Stimulated activated CD4-positive, alpha-beta T cell treated with anti-CD3 and anti-CD28 coated beads, Interleukin-4, amount 100 ng/mL, for 1 hour (primary cell): Measurements from ENCODE around the gene ZNF521.
"Not testable (repeated sequence)": the region's sequence is repeated elsewhere in the genome, so short reads cannot be mapped to it uniquely, and the experiment has no call there.

Experiments
- DNase-seq: peaks from one replicate; pipeline ENCODE4 v3.0.0-alpha.2; 2020

Gene ZNF521

DNA sequence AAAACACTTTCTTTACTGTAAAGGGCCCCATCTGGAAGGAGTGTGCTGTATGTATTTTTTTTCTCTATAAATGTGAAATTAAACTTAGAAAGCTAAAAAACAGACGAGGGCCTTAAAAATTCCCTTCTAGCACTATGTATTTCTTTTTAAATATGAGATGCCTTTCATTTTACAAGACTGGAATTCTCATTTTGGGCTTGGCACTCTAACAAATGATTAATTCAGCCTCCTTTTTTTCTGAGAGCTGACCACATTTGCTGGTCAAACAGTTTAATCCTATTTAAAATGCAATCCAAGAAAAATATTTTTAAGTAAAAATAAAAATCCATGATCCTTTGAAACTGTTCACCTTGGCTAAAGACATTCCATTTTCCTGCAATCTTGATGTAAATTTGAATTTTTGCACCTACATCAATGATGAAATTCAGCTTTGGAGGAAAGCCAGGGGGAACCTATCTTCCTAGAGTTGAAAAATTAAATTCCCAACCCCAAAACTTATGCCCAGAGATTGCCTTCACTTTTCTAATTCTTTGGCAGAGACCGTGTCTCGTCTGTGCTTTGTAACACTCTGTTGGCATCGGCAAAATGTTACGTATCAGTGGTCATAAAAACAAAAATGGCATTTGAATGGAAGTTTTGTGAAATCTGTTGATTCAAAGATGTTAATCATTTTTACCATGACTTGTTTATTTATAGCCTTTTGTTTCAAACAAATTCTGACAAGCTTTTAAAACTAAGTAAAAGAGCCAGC is 284.5 kb downstream of the ZNF521 start:
- no peak for DNase-seq

DNA sequence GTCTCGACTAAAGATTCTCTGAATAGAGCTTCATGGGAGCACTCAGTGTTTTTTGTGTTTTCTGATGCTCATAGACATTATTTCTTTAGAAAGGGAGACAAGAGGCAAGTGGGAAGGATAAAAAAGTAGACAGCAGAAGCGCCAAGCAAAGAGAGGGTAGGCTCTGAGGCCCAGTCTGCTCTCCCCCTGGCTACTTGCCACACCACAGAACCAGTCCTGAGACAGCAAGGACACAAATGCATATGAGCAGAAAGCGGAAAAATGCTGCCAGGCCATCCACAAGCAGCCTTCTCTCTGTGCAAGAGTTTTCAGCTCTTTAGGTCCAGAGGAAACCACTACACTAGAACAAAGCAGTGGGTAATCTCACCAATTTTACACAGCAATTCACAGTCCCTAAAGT is 285.4 kb downstream of the ZNF521 start:
- DNase-seq, result no peak

DNA sequence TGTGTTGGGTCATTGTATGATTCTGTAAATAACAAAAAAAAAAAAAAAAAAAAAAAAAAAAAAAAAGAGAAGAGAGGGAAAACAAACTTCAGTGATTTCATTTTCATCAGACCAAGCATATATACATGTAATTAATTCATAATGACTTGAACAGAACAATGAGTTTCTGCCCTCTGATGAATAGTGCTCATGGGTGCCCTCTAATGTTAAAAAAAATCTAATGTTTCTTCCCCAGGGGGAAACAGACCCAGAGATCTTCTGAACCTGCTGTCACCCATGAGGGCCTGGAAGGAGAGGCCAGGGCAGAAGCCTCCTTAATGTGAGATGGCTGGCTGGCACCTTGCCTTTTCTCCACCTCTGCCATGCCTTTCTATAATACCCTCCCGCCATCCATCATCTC is 289.2 kb downstream of the ZNF521 start:
- DNase-seq, result no peak

DNA sequence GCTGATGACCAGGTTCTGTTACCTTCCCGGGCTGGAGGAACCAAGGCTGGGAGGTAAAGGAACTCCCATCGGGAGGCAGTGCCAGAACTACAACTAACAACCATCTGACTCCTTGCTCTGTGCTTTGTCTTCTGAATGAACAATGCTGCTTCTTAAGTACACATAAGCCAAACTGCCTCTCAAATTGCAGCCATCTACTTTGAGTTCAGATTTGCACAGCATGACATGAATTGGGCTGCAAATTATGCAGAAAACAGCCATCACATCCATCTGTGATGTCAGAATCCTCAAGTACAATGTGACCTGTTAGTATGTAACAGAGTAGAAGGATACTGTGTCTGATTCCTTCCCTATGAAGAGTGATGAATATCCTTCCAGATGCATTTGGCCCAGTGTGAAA is 290.6 kb downstream of the ZNF521 start:
- no peak for DNase-seq

DNA sequence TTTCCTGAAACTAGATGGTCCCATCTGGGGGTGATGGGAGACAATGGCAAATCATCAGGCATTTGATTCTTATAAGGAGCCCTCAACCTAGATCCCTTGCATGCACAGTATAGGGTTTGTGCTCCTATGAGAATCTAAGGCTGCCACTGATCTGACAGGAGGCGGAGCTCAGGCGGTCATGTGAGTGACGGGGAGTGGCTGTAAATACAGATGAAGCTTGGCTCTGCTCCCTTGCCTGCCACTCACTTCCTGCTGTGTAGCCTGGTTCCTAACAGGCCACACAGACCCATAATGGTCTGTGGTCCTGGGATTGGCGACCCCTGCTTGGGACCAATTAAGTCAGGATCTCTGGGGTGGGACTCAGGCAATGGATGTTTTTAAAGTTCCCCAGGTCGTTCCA is 293.4 kb downstream of the ZNF521 start:
- DNase-seq, result no peak

DNA sequence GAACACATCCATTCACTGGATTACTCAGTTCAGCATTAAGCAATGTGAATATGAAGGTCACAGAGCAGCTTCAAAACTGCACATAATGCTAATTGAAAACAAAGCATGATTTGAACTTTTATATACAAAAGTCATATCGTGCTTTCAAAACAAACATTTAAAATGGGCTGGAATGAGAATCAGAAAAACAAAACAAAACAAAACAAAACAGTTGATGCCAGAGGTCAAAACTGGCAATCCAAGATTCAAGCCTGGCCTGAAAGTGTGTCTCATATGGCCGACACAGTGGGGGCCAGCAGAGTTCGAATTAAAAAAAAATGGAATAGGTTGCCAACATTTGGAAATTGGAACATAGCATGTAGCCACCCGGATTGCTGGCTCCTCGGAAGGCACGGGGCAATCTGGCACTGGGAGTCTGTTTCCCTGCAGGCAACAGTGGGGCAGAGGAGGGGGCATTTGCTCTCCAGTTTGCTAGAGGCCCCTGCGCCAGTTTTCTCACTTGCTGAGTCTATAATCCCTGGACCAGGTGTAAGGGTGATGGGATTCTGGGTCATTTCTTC is 294.4 kb downstream of the ZNF521 start:
- no peak for DNase-seq

DNA sequence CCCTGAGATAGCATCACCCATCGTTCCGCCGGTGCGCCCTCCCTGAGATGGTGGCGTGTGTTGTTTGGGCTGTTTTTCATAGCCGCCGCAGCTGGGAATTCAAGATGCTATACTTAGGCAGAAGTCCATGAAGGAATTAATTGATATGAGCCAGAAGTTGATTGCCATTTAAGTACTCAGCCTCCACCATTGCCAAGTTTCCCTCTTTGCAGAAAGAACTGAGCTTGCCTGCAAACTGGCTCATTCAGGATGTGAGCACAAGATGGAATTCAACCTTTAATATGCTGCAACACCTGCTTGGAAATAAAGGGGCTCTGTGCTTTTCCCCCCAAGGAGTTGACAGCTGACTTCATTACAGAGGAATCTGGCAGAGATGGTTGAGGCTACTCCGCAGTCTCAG is 295.5 kb downstream of the ZNF521 start:
- DNase-seq, result no peak

DNA sequence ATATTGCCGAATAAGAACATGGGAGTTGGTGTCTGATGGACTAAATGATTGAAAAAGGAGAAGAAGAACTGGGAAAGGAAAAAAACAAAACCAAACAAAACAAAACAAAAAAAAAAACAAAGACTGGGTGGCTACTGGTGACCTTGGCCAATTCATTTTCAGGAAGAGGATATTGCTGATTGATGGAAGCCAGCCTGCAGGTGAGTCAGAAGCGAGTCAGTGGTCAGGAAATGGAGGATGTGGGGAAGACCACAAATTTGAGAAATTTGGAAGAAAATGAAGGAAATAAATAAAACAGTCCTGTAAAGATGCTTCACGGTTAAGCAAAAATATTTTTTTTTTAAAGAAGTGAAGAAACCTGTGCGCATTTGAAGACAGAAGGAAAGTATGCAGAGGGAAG is 296.9 kb downstream of the ZNF521 start:
- no peak for DNase-seq

DNA sequence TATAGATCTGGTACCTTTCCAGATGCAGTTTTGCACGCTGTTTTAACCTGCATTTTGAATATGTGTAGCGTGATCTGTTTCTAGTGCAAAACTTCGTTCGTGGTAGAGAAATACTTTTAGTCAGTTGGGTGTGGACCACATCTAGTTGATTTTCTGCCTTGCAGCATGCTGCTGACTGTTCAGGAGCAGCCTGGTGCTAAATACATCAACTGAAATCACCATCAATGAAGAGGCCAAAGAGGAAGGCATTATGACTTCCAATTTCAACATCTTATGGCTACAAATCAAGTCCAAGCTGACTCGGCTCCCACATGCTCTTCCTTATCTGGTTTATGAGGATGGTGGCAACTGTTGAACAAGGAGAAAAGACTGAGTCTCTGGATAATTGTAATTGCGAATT is 298.5 kb downstream of the ZNF521 start:
- DNase-seq, result no peak

DNA sequence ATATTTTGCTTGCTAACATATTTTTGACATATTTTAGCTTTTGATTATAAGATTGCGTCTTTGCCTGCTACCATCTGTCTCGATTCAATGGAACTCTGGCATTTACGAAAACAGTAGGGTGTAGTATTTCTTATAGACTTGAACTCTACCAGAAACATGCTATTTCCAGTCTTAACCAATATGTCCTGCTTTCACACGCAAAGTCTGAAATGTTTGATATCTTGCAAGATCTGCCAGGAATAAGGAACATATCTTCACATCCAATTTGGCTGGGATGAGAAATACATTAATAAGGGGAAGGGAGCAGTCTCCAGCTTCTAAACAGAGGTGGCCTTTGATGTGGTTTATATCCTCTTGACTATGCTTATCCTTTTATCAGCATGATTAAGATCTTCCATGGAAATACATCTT is 299.4 kb downstream of the ZNF521 start:
- DNase-seq, result no peak

DNA sequence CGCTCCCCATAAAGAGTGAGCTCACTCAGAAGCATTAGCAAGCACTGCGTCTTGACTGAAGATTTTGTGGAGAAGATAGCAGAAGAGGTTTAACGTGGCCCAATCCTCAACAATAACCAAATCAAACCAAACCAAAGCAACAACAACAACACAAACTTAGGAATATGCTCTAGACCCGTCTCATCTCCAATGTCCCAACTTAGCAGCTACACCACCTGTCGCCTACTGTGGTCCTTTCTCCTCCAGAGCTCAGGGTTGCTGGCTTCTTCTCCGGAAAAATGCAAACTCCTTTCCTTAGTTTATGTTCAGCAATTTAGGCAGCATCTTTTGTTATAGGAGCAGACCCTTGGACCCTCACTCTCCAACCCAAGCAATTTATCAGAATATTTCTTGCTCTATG is 301.4 kb downstream of the ZNF521 start:
- DNase-seq, result no peak

DNA sequence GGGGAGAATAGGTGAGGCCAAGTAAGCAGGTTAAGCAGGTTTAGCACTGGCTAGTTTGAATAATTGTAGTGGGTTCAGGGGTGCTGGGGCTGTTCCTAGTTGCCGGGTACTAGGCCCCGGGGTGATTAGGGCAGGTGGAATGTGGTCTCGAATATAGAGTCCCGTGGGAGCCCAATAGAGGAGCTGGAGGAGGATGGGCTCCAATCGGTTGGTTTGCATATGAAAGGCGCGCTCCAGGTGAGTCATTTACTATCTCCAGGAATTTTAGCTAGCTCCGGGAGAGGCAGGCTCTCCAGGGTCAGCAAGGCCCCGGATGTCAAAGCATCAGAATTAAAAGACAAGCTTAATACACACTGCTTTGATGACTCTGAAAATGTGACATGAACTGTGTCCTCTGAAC is 304.0 kb downstream of the ZNF521 start:
- no peak for DNase-seq

DNA sequence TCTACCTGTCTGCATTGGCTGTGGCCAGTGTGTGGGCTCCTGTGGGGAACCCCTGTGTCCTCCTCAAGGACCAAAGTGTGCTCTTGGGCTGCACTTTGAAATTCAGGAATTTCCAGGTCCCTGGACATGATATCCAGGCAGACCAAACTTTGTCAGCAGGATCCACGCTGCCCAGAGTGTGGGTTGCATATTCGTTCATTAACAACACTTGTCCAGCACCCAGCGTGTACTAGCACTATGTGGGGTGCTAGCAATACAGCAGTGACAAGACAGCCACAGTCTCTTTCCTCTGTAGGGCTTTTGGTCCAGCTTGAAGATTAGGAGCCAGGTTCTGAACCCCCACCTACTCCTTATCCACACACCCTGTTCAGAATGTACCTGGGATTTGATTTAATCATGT is 304.5 kb downstream of the ZNF521 start:
- no peak for DNase-seq

DNA sequence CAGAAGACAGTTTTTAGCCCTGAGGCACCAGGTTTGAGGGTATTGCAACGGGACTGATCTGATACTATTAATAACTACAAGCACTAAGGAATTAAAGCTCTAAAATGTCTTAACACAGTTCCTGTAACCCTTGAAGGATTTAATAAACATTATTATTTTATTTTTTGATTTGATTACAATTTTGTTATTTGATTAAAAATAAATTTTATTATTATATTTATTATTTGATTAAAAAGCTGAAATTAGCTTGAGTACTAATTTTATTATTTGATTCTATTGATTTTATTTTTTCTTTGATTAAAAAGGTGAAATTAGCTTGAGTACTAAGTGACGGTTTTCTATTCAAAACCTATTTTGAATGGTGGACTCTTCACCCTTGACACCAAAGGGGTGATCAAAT is 307.3 kb downstream of the ZNF521 start:
- DNase-seq, result no peak

DNA sequence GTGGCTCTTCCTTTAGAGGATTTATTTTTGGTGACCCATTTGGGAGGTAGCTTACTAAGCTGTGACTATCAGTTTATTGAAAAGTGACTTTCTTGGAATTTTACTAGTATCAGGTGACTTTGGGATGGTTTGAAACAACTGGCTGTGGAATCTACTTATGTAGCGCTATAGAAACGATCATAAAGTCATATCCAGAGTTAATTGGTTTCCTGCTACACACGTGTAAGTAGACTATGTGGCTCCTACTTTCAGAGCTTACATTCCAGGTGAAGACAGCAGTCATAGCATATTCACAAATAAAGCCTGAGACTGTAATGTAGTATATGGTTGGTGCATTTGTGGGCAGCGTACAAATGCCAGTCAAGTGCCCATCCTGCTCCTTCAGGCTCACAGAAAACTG is 308.9 kb downstream of the ZNF521 start:
- no peak for DNase-seq

DNA sequence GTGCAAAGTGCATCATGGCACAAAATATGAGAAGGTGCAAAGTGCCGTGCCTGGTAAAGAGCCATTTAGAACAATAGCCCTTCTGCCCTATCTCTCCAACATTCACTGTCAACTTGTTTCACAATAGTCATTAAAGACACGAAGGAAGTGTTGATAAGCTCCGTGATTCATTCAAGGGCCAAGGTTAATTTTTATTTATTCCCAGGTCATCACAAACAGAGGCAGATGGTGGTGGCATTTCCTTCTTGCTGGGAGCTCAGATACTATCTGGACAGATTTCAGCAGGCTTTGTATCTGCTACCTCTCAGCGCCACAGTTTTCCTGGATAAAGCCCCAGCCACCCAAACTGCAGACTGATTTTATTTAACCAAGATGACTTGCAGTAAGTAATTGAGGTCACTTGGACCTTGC is 309.3 kb downstream of the ZNF521 start:
- DNase-seq, result no peak

DNA sequence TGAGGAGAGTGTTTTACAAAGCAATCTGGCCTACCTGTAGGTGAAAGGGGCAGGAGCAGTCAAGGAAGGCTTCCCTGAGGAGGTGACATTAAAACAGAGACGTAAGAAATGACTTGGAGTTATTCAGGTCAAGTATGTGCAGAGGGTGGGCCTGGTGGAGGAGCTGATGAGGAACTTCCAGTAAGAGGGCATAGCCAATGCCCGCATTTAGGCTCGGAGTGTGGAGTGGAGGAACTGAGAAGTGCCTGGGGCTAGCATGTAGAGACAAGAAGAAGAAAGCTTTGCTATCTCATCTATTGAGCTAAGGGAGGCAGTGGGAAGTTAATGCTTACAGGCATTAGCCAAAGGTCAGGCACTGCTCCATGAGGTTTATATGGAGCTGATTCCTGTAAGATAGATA is 312.2 kb downstream of the ZNF521 start:
- DNase-seq, result no peak

DNA sequence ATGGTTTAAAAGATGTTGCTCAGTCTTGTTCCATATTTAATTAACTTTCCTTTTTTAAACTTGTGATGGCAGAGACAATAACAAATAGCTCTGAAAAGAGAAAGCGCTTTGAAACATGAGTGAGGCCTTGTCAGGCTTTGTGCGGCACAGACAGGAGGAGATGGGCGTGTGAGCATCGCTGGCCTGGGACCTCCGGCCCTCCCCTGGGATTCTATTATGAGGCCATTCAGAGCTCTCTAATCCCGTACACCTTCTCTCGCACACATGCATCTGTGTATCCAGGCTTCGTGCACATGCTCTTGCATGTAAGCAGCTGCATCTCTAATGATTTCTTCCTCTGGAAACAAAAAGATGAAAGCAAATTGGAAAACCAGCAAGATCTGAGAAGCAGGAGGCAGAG is 313.7 kb downstream of the ZNF521 start:
- DNase-seq, result no peak

DNA sequence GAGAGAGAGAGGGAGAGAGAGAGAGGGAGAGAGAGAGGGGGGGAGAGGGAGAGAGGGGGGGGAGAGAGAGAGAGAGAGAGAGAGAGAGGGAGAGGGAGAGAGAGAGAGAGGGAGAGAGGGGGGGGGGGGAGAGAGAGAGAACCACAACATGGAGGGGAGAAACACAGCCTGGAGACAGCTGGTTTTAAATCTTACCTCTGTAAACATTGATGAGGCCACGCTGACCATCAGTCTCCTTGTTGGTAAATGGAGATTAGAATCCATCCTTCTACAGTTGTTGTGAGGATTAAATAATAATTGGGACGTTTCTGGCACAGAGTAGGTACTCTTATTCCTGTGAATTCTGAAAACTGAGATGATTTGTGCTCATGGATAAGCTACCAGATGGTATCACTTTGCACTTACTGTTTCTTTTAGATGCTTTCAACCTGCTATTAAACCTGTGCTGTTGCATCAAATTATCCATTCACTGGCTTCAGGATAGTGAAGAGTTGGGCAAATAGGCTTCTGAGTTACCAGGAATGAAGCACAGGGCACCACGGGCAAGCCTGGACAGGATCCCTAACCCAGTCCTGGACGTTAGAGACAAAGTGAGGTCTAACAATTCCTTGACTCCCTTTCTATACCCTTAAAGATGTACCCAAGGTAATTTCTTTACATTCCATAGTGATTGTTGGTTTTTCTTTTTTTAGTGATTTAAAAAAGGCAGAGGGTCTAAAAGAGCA is 318.1 kb downstream of the ZNF521 start:
- no peak for DNase-seq

DNA sequence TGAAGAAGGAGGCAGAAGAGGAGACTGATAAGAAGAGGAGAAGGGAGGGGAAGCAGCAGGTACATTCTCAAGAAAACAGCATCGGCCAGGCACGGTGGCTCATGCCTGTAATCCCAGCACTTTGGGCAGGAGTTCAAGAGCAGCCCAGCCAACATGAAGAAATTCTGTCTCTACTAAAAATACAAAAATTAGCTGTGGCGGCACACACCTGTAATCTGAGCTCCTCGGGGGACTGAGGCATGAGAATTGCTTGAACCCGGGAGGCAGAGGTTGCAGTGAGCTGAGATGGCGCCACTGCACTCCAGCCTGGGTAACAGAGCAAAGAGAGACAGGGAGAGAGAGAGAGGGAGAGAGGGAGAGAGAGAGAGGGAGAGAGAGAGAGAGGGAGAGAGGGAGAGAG is 318.8 kb downstream of the ZNF521 start:
- DNase-seq, result not testable (repeated sequence)

DNA sequence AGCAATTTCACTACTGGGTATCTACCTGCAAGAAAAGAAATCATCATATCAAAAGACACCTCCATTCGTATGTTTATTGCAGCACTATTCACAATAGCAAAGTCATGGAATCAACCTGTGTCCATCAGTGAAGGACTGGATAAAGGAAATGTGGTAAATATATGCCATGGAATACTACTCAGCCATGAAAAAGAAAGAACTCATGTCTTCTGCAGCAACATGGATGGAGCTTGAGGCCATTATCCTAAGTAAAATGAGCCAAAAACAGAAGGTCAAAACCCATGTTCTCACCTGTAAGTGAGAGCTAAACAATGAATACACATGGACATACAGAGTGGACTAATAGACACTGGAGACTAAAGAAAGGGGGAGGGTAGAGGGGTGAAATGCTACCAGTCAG is 322.2 kb downstream of the ZNF521 start:
- DNase-seq, result no peak

DNA sequence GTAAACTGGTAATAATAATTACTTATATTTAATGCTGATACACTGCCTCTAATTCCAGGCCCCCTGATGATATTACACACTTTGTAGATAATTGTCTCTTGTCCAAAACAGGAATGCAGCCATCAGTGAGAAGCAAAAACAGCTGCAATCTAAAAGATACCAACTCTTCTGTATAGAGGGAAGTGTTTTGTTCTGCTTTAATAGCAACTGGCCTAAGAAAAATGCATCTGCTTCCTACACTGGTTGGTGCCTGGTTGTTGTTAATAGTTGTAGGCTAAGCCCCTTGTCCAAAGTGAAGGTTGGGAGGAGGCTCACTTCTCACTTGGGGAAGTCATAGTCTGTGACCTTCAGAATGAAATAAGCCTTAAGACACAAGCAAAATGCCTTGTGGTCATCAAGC is 332.0 kb downstream of the ZNF521 start:
- no peak for DNase-seq

DNA sequence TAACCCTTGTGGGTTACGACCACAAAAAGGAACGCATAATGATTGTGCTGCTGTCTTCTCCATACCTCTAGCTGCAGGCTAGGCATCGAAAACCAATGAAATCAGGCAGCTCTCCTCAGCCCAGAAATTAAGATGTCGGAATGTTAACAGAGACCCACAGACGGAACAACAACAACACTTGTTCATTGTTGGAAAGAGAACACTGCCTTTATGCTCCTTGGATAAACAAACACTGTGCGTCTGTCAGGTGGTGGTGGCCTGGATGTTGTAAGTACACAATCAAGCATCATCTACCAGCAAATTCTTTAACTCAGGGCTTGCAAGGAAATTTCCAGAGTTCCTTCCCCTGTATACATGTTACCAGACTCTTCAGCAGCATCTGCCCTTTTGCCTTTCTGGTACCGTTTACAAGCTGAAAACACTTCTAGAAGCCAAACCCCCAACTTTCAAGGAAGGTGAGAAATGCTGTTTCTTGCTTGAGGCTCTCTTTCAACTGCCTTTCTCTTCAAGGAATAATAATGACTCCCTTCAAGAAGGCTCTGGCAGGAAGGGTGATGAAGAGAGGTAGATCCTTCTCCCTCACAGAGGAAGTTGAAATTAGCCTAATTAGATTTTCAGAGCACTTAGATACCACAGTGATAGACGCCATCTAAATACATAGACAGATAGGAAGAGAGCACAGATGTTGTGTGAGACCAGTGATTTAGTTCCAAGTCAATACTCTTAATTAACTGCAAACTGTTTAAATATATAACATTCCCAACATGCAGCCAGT is 332.7 kb downstream of the ZNF521 start:
- no peak for DNase-seq

DNA sequence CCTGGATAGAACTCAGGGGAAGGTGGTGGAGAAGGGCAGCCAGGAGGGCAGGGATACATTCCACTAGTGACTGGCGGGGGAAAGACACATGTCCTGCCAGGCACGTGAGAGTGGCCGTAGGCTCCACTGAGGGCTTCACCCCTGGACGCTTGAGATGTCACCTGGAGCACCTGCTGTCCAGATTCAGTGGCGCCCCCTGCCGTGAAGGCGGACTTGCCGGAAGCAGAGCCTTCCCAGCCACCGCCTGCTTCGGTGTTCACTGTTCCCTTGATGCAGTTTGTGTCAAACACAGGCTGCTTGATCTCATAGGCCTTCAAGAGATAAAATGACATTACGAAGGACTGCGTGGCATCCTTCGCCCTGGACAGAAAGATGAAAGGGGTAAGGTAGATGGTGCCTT is 335.3 kb downstream of the ZNF521 start:
- DNase-seq, result no peak
